Endothelial cell of umbilical vein (primary cell): ENCODE data around the gene ENPP4. TPM values are rescaled to one million over a fixed set of nuclear protein-coding genes. Genes with fewer than 3 reads are reported as not detected.
A peak's percentile ranks its signal among the peaks of the same experiment; 100 is the strongest.

Experiments used
- BruUV-seq: library from RNA; stranded (reverse); fragments of 400-500 nt; replicated peaks from 2 replicates; lab custom pipeline; 2021; lab: Mats Ljungman, UMichigan
- CTCF ChIA-PET: fragments of 300-600, 350-600 bp; sonication (Branson Sonifier 250); formaldehyde crosslinking; loops from one replicate; lab custom pipeline; 2021; ENCODE audit warnings: antibody characterized with exemption, inconsistent platforms; lab: Charles Lee
- POLR2A ChIA-PET: fragments of 300-600, 350-600 bp; sonication (Branson Sonifier 250); formaldehyde crosslinking; loops from one replicate; lab custom pipeline; 2021; ENCODE audit warnings: antibody characterized with exemption, inconsistent platforms; lab: Charles Lee
- DNase-seq: peaks from one replicate; pipeline ENCODE4 v3.0.0-alpha.2; 2011; ENCODE audit warnings: low read depth, low spot score
- FAIRE-seq: peaks from 2 replicates; lab custom pipeline; 2011; peaks lifted over from hg19 to GRCh38; lab: Jason Lieb, UNC
- H2AFZ ChIP-seq: 2 replicates; pipeline ENCODE4 v1.6.0; 2012; ENCODE audit warnings: low read depth, low read length, control low read depth, inconsistent platforms
- H3K27ac ChIP-seq: 2 replicates; pipeline ENCODE4 v1.5.1; 2011; ENCODE audit warnings: low read depth, mild to moderate bottlenecking, control low read depth, low read length, moderate library complexity; ENCODE audit not compliant: insufficient read depth
- H3K27me3 ChIP-seq, 2 experiments: 2 replicates each; pipeline versions ENCODE4 v1.6.0 to v1.6.1; 2011; ENCODE audit warnings: low read length in 2 of 2, mixed read lengths in 1 of 2; ENCODE audit not compliant: control insufficient read depth in 2 of 2, insufficient read depth in 2 of 2
- H3K36me3 ChIP-seq, 2 experiments: 2 replicates in 1 of 2; 3 replicates in 1 of 2; pipeline ENCODE4 v1.5.1; 2011; ENCODE audit warnings: low read length in 2 of 2, mild to moderate bottlenecking in 1 of 2, moderate library complexity in 1 of 2; ENCODE audit not compliant: control insufficient read depth in 2 of 2, insufficient read depth in 2 of 2; ENCODE audit errors: extremely low read depth in 1 of 2
- H3K4me1 ChIP-seq: 3 replicates; pipeline ENCODE4 v1.5.1; 2011; ENCODE audit warnings: mild to moderate bottlenecking, low read length; ENCODE audit not compliant: control insufficient read depth, insufficient read depth; ENCODE audit errors: extremely low read depth
- H3K4me2 ChIP-seq: 2 replicates; pipeline ENCODE4 v1.6.1; 2011; ENCODE audit warnings: low read length, control low read depth, mixed read lengths; ENCODE audit not compliant: insufficient read depth
- H3K4me3 ChIP-seq, 3 experiments: fragments of 200-600 bp in 1 of 3; sonication (generic), shearing (Covaris generic) in 1 of 3; replicated peaks in 1 of 3; 2 replicates each; pipeline ENCODE4 v1.5.1; 2011 to 2016; ENCODE audit warnings: control low read depth in 3 of 3, low read length in 3 of 3, mild to moderate bottlenecking in 2 of 3, inconsistent platforms in 1 of 3, low read depth in 1 of 3, moderate library complexity in 1 of 3; ENCODE audit not compliant: insufficient read depth in 1 of 3
- H3K79me2 ChIP-seq: 2 replicates; pipeline ENCODE4 v1.6.0; 2012; ENCODE audit warnings: low read length, inconsistent platforms; ENCODE audit not compliant: control insufficient read depth, insufficient read depth
- H3K9ac ChIP-seq: replicated peaks from 2 replicates; pipeline ENCODE3; 2011; ENCODE audit warnings: low read length, control low read depth; ENCODE audit not compliant: insufficient read depth; ENCODE audit errors: extremely low read depth
- H3K9me1 ChIP-seq: replicated peaks from 3 replicates; pipeline ENCODE4 v1.6.0; 2011; ENCODE audit warnings: mild to moderate bottlenecking, low read length; ENCODE audit not compliant: control insufficient read depth, insufficient read depth; ENCODE audit errors: extremely low read depth
- H3K9me3 ChIP-seq: replicated peaks from 2 replicates; pipeline ENCODE4 v1.5.1; 2012; ENCODE audit warnings: low read length, inconsistent platforms; ENCODE audit not compliant: control insufficient read depth, insufficient read depth
- H4K20me1 ChIP-seq: replicated peaks from 2 replicates; pipeline ENCODE3; 2011; ENCODE audit warnings: mild to moderate bottlenecking, low read length; ENCODE audit not compliant: control insufficient read depth, insufficient read depth; ENCODE audit errors: extremely low read depth
- EZH2 ChIP-seq: IDR thresholded peaks from 2 replicates; pipeline ENCODE4 v1.6.1; 2012; ENCODE audit warnings: borderline replicate concordance, low read depth, mild to moderate bottlenecking, moderate library complexity, low read length, inconsistent platforms; ENCODE audit not compliant: severe bottlenecking
- FOS ChIP-seq: IDR thresholded peaks from 2 replicates; pipeline ENCODE4 v1.6.1; 2011; ENCODE audit warnings: mild to moderate bottlenecking, low read length, moderate library complexity, borderline replicate concordance; ENCODE audit not compliant: insufficient read depth
- GATA2 ChIP-seq: IDR thresholded peaks from 2 replicates; pipeline ENCODE4 v1.7.0; 2011; ENCODE audit warnings: low read depth, mild to moderate bottlenecking, moderate library complexity, mixed read lengths, low read length; ENCODE audit not compliant: insufficient read length, insufficient read depth
- JUN ChIP-seq: IDR thresholded peaks from 2 replicates; pipeline ENCODE4 v1.6.1; 2011; ENCODE audit warnings: borderline replicate concordance, low read depth; ENCODE audit not compliant: insufficient read length, insufficient read depth
- MYC ChIP-seq: IDR thresholded peaks from one replicate; pipeline ENCODE4 v1.6.1; 2011; ENCODE audit warnings: mild to moderate bottlenecking, low read depth, low read length
- POLR2A ChIP-seq: IDR thresholded peaks from 2 replicates; pipeline ENCODE4 v1.6.1; 2012; ENCODE audit warnings: low read depth, mild to moderate bottlenecking, control low read depth, low read length
- POLR2AphosphoS5 ChIP-seq: IDR thresholded peaks from 2 replicates; pipeline ENCODE4 v1.6.1; 2012; ENCODE audit warnings: low read depth, mild to moderate bottlenecking, control low read depth, low read length, moderate library complexity; ENCODE audit not compliant: insufficient read depth
- dilution Hi-C: fragments of 300-500 bp; cut with MboI; formaldehyde crosslinking; loops from one replicate; pipeline ENCODE4 v1.15.0; 2019; ENCODE audit warnings: low sequenced_read_pairs; ENCODE audit not compliant: extremely low pct_ligation_motif_present
- intact Hi-C: fragments of 100-400 bp; cut with micrococcal nuclease; formaldehyde crosslinking; loops from one replicate; pipeline ENCODE4 v1.10.0; 2022
- polyA plus RNA-seq, 4 experiments: library from polyadenylated mRNA; depleted of rRNA in 3 of 4; stranded (reverse) in 3 of 4; unstranded in 1 of 4; fragments of >200 nt; gene quantifications; 2 replicates each; pipeline versions ENCODE4 v1.2.1 to v1.2.3, GENCODE V29; 2011 to 2012; ENCODE audit warnings: missing spikeins in 1 of 4
- total RNA-seq: library from RNA; stranded (reverse); gene quantifications from 2 replicates; pipeline ENCODE4 v1.2.3, GENCODE V29; 2021
- TF ChIP-seq, protein P1 (sequence below), 2 donors: IDR thresholded peaks; 1 replicate in 1 of 2; 2 replicates in 1 of 2; pipeline ENCODE4 v1.5.1; 2011; ENCODE audit warnings: low read length in 2 of 2, mild to moderate bottlenecking in 2 of 2, moderate library complexity in 2 of 2, control low read depth in 1 of 2, inconsistent platforms in 1 of 2, low read depth in 1 of 2; ENCODE audit not compliant: insufficient read depth in 1 of 2; ENCODE audit errors: extremely low read depth in 1 of 2
- TF ChIP-seq, protein P2 (sequence below): IDR thresholded peaks from 2 replicates; pipeline ENCODE4 v1.6.1; 2011; ENCODE audit not compliant: insufficient read depth, insufficient read length

ENPP4 gene
- total and polyA plus RNA-seq, 2 donors (not counting 3 experiments of a cell fraction or from before 2014, with no cell fraction given): 1.5 to 3.9 TPM

DNA sequence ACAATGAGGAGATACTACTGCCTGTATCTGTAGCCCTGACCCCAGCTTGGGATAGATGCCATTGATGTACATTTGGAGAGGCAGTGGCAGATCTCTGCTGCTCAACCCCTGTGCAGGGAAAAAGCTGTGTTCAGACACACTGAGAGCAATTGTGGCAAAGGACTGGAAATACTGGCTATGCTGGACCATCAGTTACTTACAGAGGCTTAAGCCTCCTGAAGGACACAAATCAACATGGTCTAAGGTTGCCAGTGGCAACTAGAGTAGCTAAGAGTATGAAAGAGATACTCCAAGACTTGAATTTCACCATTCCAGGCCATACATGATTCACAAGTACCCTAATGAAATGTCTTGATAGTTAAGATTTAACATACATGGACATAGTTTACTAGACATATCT, 32.4 kb upstream of the ENPP4 start:
- H3K79me2 ChIP-seq: no peaks in the 10 kb centered on the region
- CTCF ChIA-PET: interaction anchor here (0.8 kb wide), 1 partner anchor 9 kb away, joined by 3 read pairs; no protein-coding TSS in a partner anchor
- POLR2A ChIA-PET: no interaction called here
- no peaks in the 10 kb centered on the region for H3K4me1 ChIP-seq
- H3K27me3 ChIP-seq: peaks cover 0 to 4% of the 10 kb centered on the region in 2 experiments
- FAIRE-seq (no peak), DNase-seq (no peak)
- H3K9ac ChIP-seq: no peak overlapping the region
- dilution Hi-C loops (no loop called here), intact Hi-C loops (no loop called here)
- H3K9me1 ChIP-seq: no peaks in the 10 kb centered on the region
- no peak overlapping the region for H3K27ac ChIP-seq
- H3K4me2 ChIP-seq: no peak overlapping the region
- no peaks in the 10 kb centered on the region for H4K20me1 ChIP-seq
- no TSS peak for BruUV-seq
- no peak overlapping the region for H2AFZ ChIP-seq
- H3K36me3 ChIP-seq: no peaks in the 10 kb centered on the region
- TF ChIP-seq, protein P1, sequence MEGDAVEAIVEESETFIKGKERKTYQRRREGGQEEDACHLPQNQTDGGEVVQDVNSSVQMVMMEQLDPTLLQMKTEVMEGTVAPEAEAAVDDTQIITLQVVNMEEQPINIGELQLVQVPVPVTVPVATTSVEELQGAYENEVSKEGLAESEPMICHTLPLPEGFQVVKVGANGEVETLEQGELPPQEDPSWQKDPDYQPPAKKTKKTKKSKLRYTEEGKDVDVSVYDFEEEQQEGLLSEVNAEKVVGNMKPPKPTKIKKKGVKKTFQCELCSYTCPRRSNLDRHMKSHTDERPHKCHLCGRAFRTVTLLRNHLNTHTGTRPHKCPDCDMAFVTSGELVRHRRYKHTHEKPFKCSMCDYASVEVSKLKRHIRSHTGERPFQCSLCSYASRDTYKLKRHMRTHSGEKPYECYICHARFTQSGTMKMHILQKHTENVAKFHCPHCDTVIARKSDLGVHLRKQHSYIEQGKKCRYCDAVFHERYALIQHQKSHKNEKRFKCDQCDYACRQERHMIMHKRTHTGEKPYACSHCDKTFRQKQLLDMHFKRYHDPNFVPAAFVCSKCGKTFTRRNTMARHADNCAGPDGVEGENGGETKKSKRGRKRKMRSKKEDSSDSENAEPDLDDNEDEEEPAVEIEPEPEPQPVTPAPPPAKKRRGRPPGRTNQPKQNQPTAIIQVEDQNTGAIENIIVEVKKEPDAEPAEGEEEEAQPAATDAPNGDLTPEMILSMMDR (IDR thresholded peaks at IDR 0.05; ENCODE audit: extremely low read depth in 1 of 2, insufficient read depth in 1 of 2, low read depth in 1 of 2, low read length in 2 of 2): no peak
- no peak overlapping the region for H3K4me3 ChIP-seq
- H3K9me3 ChIP-seq: no peaks in the 10 kb centered on the region

DNA sequence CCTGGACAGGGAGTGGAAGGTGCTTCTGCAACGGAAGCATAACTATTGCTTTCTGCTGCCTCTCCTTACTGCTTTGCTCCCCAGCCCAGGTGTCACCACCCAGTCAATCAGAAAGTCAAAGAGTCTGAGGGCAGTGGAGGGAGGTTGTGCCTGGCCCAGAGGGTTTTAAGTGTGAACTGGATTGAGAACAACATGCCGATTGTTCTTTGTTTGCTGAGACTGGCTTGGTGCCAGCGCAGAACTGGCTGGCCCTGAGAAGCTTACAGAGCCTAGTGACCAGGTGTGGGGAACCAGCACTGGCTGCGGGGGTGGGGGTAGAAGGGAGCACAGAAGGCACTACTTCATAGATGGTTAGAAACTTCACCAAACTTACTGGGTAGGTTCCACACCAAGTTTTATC, 31.1 kb upstream of the ENPP4 start:
- FAIRE-seq: no peak
- CTCF ChIA-PET: interaction anchor here (0.8 to 1.5 kb wide), 2 partner anchors 9 to 312 kb away, joined by 3 read pairs; no protein-coding TSS in a partner anchor
- H3K36me3 ChIP-seq: no peaks in the 10 kb centered on the region

More for the DNA sequence above, 31.1 kb upstream of the ENPP4 start:
- no peaks in the 10 kb centered on the region for H3K79me2 ChIP-seq
- no peak overlapping the region for H3K9ac ChIP-seq
- TF ChIP-seq, protein P2, sequence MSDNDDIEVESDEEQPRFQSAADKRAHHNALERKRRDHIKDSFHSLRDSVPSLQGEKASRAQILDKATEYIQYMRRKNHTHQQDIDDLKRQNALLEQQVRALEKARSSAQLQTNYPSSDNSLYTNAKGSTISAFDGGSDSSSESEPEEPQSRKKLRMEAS: no peak
- TF ChIP-seq, protein P1 (IDR thresholded peaks at IDR 0.05; ENCODE audit: extremely low read depth in 1 of 2, insufficient read depth in 1 of 2, low read depth in 1 of 2, low read length in 2 of 2): no peak
- TF ChIP-seq GATA2 (no peak), POLR2AphosphoS5 (no peak), POLR2A (no peak), MYC (no peak), EZH2 (no peak), FOS (no peak), JUN (no peak)
- no peaks in the 10 kb centered on the region for H3K9me3 ChIP-seq
- intact Hi-C loops: no loop called here
- dilution Hi-C loops: no loop called here
- no peak overlapping the region for H3K4me2 ChIP-seq
- DNase-seq: peak; percentile 29
- H2AFZ ChIP-seq: no peak overlapping the region
- H4K20me1 ChIP-seq: no peaks in the 10 kb centered on the region
- BruUV-seq: no TSS peak
- H3K4me3 ChIP-seq: no peak overlapping the region
- no peaks in the 10 kb centered on the region for H3K9me1 ChIP-seq
- H3K27me3 ChIP-seq: no peaks in the 10 kb centered on the region
- POLR2A ChIA-PET: no interaction called here
- no peaks in the 10 kb centered on the region for H3K4me1 ChIP-seq
- no peak overlapping the region for H3K27ac ChIP-seq
